HG03442 (cell line): ENCODE measurements around the gene ACSS1.

ENCODE experiments used
- ATAC-seq: cut with Tn5 transposase; IDR thresholded peaks from one replicate; pipeline ENCODE4 v1.9.1; 2021; ENCODE audit warnings: mild to moderate bottlenecking, moderate library complexity; ENCODE audit not compliant: unreplicated experiment

ACSS1 gene

GRCh38 chr20:24980291-24981053 is 77.5 kb downstream of the ACSS1 start:
- ATAC-seq = no peak

DNA sequence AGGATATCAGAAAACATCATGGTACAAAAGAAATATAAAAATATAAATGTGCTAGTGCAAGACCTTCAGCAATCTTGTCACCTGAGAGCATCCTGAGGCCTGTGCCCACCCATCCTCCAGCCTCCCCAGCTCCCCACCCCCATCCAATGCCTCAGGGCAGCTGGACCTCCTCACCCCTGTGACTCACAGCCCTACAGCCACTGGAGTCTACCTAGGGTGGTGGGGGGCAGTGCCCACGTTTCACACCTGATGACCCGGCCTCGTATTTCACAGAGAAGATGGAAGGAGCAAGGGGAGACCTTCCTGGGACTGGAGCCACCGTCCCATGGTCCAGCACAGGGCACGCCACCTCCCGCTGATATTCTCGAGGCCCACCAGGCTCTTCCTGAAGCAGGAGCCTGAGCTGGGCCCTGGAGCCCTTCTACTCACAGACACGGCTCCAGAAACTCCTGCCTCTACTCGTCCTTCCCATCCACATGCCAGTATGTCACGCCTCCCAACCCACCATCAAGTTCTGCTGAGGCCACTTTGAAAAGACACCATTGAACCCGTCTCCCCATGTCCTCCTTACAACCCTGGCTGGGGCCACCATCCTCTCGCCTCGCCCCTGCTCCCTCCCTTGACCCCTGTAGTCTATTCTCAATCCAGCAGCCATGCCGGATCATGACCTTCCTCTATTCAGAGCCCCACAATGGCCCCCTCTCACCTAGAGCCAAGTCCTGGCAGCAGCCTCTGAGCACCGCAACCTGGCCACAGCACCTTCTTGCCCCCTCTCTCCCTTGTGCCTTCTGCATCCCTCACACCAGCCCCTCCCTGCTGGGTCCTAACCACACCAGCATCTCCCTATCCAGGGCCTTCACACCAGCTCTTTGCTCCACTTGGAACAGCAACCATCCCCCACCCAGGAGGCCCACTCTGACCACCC is 78.6 kb downstream of the ACSS1 start:
- ATAC-seq = no peak

GRCh38 chr20:24978513-24978912 is 79.4 kb downstream of the ACSS1 start:
- no peak for ATAC-seq

GRCh38 chr20:24977797-24978196 is 80.1 kb downstream of the ACSS1 start:
- no peak for ATAC-seq

GRCh38 chr20:24977336-24977735 is 80.6 kb downstream of the ACSS1 start:
- no peak for ATAC-seq

DNA sequence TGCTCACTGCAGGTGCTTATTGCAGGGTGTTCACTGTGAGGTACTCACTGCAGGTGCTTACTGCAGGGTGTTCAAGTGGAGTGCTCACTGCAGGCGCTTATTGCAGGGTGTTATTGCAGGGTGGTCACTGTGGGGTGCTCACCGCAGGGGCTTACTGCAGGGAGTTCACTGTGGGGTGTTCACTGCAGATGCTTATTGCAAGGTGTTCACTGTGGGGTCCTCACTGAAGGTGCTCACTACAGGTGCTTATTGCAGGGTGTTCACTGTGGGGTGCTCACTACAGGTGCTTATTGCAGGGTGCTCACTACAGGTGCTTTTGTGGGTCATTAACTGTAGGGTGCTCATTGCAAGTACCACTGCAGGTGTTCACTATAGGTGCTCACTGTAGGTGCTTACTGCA is 85.6 kb downstream of the ACSS1 start:
- ATAC-seq = no peak

- ATAC-seq = no peak
Measured at GRCh38 chr20:24971376-24972101, 86.4 kb downstream of the ACSS1 start.

GRCh38 chr20:24970754-24971153 is 87.2 kb downstream of the ACSS1 start:
- ATAC-seq = no peak

GRCh38 chr20:24970030-24970553 is 87.8 kb downstream of the ACSS1 start:
- no peak for ATAC-seq

DNA sequence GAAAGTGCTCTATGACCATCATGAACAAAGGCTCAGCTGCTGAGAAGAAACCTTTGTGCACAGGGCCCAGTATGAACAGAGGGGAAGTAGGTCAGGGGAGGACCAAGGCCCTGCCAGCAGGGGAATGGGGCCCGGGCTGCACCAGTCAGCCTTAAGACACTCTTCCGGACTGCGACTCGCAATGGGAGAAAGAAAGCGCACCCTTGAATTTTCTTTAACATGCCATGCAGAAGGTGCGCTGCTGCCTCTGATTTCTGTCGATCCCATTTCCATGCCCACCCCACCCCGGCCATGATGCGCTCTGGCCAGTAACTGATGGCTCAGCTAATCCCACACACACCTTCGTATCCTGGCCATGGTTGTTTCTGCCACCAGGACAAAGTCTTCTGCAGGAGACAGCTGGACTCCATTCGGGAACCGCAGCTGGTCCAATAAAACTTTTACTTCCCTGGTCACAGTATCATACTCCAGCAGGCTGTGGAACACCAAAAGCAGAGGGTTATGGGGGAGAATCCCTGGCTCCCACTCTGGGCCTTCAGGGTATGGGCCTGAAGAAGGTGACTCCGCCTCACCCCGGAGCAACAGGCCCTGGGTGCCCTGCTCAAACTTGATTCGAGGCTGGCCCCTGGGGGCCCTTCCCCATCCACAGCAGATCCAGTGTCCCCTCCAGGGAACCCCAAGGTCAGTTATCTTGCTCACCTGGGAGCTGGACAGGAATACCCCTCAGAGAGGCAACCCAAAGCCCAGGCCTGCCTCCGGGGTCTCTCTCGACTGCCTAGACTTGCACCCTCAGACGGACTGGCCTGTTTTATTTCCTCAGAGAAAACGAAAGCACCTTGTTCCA is 88.5 kb downstream of the ACSS1 start:
- ATAC-seq = no peak

DNA sequence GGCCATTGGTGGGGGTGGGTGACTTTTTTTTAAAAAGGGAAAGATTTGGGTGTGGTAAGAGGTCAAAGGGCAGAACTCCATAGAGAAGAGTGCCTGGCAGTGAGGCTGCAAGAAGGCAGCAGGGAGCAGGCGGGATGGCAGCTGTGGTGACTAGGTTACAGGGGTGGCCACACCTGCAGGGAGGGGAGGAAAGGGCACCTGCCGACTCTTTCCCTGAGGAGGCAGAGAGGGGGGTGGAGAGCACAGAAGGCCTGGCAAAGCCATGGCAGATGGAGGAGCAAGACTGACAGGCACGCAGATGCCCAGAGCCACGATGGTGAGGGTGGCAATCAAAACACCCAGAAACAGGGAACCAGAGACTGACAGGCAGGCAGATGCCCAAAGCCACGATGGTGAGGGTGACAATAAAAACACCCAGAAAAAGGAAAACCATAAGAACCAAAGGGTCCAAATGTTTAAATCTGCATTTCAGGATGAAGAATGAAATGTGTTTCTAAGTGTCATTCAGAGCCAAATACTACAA is 89.6 kb downstream of the ACSS1 start:
- no peak for ATAC-seq

DNA sequence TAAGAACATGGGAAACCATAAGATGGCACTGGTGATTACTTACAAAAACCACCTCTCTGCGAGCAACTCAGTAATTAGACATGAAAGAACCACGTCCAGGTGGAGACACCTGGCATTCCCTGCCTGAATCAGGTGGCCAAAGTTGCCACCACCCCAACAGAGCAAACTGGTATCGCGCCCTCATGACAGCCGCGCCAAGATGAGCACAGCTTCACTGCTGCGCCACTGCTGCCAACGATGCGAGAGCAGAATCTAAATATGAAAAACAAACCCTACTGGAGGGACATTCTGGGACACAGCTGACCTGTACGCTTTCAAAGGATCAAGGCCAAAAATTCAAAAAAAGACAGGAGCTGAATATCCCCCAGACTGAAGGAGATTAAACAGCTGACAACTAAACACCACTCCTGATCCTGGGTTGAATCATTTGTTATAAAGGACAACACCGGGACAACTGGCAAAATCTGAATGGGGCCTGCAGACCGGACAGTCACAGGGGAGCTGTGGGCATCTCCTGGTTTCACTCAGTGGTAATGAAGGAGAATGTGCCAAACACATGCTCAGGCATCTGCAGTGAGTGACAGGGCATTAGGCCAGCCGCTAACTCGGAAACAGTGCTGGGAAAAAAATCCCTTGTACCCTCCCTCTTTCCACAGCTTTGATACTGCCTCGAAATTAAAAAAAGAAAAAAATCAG is 91.5 kb downstream of the ACSS1 start:
- no peak for ATAC-seq

DNA sequence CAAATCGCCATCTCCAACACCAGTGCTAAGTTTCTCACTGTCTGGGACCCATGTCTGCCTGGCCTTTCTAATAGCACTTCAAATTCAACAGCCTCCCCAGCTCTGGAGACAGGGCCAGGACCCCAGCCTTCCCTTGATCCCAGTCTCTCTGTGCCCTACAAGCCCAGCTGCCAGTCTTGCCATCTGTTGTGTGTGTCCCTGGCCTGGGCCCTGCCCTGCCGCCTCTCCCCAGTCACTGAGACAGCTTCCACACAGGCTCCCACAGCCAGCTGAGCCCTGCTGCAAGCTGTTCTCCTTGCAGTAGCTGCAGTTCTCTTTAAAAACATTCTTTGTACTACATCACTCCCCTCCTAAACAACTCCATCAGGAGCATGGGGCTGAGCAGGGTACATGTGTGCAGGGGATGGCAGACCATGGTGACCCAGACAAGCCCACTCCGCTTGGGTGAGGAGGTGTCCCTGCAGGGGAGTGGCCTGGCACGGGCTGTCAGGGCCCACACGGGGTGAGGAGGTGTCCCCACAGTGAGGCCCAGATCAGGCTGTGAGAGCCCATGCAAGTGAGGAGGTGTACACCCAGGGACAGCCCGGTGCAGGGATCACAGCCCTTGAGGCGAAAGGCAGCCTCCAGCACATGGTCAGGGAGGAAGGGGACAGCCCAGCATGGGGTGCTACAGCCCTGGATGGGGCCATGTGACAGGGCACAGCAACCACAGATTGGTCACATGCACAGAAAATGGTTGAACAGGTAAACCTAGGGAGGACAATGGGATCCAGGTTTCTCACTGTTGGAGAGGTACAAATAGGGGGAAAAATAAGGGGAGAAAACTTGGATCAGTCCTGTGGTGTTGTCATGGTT is 92.6 kb downstream of the ACSS1 start:
- no peak for ATAC-seq

DNA sequence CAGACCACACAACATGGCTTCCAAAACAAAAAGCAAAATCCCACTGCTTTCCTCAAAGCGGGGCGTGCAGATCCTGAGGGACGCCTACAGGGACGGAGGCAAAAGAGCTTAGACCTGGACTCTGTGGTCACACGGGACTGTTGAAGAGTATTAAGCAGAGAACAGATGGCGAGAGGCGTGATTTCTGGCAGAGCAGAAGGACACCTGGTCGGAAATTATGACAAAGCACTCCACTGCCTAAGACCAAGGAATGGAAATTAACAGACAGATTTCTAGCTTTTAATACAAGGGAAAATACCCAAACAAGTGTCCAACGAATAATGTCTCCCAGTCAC is 93.5 kb downstream of the ACSS1 start:
- no peak for ATAC-seq

GRCh38 chr20:24963672-24964505 is 94.0 kb downstream of the ACSS1 start:
- no peak for ATAC-seq

- ATAC-seq = no peak
Measured at GRCh38 chr20:24962510-24962909, 95.4 kb downstream of the ACSS1 start.

- ATAC-seq = no peak
Measured at GRCh38 chr20:24962182-24962492, 95.8 kb downstream of the ACSS1 start.
